Psoas muscle (tissue), 8 donors: ENCODE measurements around the gene YTHDF1. TPM values are rescaled to one million over a fixed set of nuclear protein-coding genes. Genes with fewer than 3 reads are reported as not detected.

ENCODE experiments used
- ATAC-seq, 4 donors: fragments of 200-7000 bp; cut with Tn5 transposase; one replicate each; pipeline ENCODE4 v1.9.1; 2020; ENCODE audit warnings: moderate library complexity in 3 of 4, mild to moderate bottlenecking in 2 of 4
- DNase-seq, 2 donors: peaks; one replicate each; pipeline ENCODE4 v3.0.0-alpha.2; 2020
- H3K27ac ChIP-seq: fragments of 200-600 bp; one replicate; pipeline ENCODE4 v1.8.0; 2022
- H3K27me3 ChIP-seq, 3 donors: fragments of 200-600 bp in 1 of 3; one replicate each; pipeline versions ENCODE4 v1.6.1 to v1.8.0; 2013 to 2022; ENCODE audit warnings: low read length in 2 of 3, mild to moderate bottlenecking in 2 of 3, moderate library complexity in 1 of 3; ENCODE audit not compliant: insufficient read depth in 3 of 3
- H3K36me3 ChIP-seq, 2 donors: fragments of 200-600 bp in 1 of 2; one replicate each; pipeline versions ENCODE4 v1.6.1 to v1.8.0; 2013 to 2022; ENCODE audit warnings: low read depth in 1 of 2, mild to moderate bottlenecking in 1 of 2, moderate library complexity in 1 of 2; ENCODE audit not compliant: insufficient read depth in 1 of 2
- H3K4me1 ChIP-seq: fragments of 200-600 bp; one replicate; pipeline ENCODE4 v1.8.0; 2022
- H3K4me3 ChIP-seq: fragments of 200-600 bp; one replicate; pipeline ENCODE4 v1.8.0; 2022; ENCODE audit warnings: mild to moderate bottlenecking
- H3K9me3 ChIP-seq: fragments of 200-600 bp; one replicate; pipeline ENCODE4 v1.8.0; 2022
- CTCF ChIP-seq: fragments of 200-600 bp; IDR thresholded peaks from one replicate; pipeline ENCODE4 v1.8.0; 2022; ENCODE audit warnings: antibody characterized with exemption
- WGBS, 3 donors: extraction: QIAGEN DNeasy Blood & Tissue Kit; methylation state at CpG; one replicate each; pipeline versions ENCODE4 v1.1.6 to v1.1.7; 2013; 5-methylcytosine and 5-hydroxymethylcytosine counted together
- intact Hi-C, 2 donors: fragments of 100-400 bp; cut with DNase I; formaldehyde crosslinking; loops; one replicate each; pipeline versions ENCODE4 v1.11.0 to v1.14.2; 2022
- polyA plus RNA-seq, 3 donors: library from polyadenylated mRNA; stranded (reverse); fragments of 200-250 nt; gene quantifications; one replicate each; pipeline ENCODE4 v1.2.3, GENCODE V29; 2013
- total RNA-seq, 4 donors: library from RNA; stranded (reverse); fragmentation: NEBNext Ultra II Directional in 2 of 4; extraction: Animal tissue kit (Norgen Biotek cat#: 25700) in 2 of 4; gene quantifications; one replicate each; pipeline versions ENCODE4 v1.2.1 to v1.2.4, GENCODE V29; 2021 to 2023
- donor health status: healthy with polysubstance abuse.
- donor health status: DM: no; HTN: no; CAD: no; lungs with moderate emphysema.
- donor health status: Bipolar disorder and iron deficiency.
- donor health status: healthy.
- donor health status: DM: yes; HTN: yes; CAD: no.
- donor health status: DM: no; HTN: no; CAD: no.
- donor health status: DM: no; HTN: no; CAD: no.
- donor health status: DM: yes; HTN: yes; CAD: no.

YTHDF1 gene
- total and polyA plus RNA-seq, 7 donors, result 27.4 to 52.1 (median 45.8) TPM

DNA sequence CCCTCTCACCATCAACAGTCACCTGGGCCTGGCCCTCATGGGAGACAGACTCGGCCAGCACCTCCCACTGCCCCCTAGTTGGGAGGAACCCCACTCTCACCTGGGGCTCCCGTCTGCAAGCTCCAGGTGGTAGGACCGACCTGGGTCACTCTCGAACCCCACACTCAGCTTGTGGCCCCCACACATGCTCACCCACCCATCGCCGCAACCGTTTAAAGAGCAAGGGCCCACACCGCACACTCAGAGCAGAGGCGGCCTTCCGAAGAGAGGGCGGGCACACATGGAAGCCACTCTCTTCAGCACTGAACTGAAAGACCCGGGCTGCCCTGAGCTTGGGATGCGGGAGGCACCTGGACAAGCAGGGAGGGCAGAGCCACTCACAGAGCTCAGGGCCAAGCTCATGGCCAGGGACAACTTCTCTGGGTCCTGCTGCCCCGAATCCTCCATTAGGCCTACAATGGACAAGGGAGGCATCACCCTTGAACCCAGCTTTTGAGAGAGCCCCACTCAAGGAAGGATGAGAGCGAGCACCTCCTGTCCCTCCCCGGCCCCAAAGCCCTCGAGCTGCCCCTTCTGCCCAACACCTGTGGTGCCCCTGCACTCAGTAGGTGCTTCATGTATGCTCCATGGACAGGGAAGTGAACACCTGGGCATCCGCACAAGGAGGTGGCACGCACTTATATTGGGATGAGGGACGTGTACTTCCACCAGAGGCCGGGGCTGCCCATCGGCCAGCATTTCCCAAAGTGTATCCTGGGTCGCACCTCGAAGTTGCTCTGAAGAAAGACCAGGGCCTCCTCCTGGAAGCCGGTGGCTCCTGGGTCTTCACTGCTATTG is 50.4 kb downstream of the YTHDF1 start:
- 89 to 91% (median 89%) methylated on average over 25 of the region's 25 CpGs for WGBS, 3 donors
- peaks cover 0 to 54% (median 19%) of the 10 kb centered on the region in 3 donors for H3K27me3 ChIP-seq
- no peak overlapping the region for H3K4me3 ChIP-seq
- no peaks in the 10 kb centered on the region for H3K9me3 ChIP-seq
- no peaks in the 10 kb centered on the region for H3K4me1 ChIP-seq
- no peak for ATAC-seq
- intact Hi-C loops, result no loop called here
- peak in 1 of 2 donors; percentile 30 for DNase-seq
- TF ChIP-seq CTCF, result no peak
- H3K27ac ChIP-seq, result no peak overlapping the region
- no peaks in the 10 kb centered on the region for H3K36me3 ChIP-seq

GRCh38 chr20:63164484-63165355 is 51.2 kb downstream of the YTHDF1 start:
- Histone ChIP-seq H3K4me3 (no peak overlapping the region), H3K9me3 (no peaks in the 10 kb centered on the region), H3K4me1 (no peaks in the 10 kb centered on the region), H3K36me3 (no peaks in the 10 kb centered on the region), H3K27ac (no peak overlapping the region), H3K27me3 (peaks cover 0 to 59% (median 16%) of the 10 kb centered on the region in 3 donors)
- TF ChIP-seq CTCF, result no peak
- peak in 1 of 2 donors; percentile 39 for DNase-seq
- 69 to 73% (median 71%) methylated on average over 22 to 24 of the region's 24 CpGs for WGBS, 3 donors
- intact Hi-C loops, result no loop called here
- no peak for ATAC-seq

- H3K4me3 ChIP-seq, result no peak overlapping the region
- no peaks in the 10 kb centered on the region for H3K4me1 ChIP-seq
- WGBS, 3 donors, result 41 to 51% (median 47%) methylated on average over 17 of the region's 17 CpGs
- no peak for TF ChIP-seq CTCF
- H3K36me3 ChIP-seq, result no peaks in the 10 kb centered on the region
- H3K27me3 ChIP-seq, result peaks cover 0 to 51% (median 19%) of the 10 kb centered on the region in 3 donors
- H3K27ac ChIP-seq, result no peak overlapping the region
- H3K9me3 ChIP-seq, result no peaks in the 10 kb centered on the region
- intact Hi-C loops, result no loop called here
- ATAC-seq (no peak), DNase-seq (peak in 1 of 2 donors; percentile 40)
Observed at GRCh38 chr20:63163596-63164483, 52.1 kb downstream of the YTHDF1 start.

DNA sequence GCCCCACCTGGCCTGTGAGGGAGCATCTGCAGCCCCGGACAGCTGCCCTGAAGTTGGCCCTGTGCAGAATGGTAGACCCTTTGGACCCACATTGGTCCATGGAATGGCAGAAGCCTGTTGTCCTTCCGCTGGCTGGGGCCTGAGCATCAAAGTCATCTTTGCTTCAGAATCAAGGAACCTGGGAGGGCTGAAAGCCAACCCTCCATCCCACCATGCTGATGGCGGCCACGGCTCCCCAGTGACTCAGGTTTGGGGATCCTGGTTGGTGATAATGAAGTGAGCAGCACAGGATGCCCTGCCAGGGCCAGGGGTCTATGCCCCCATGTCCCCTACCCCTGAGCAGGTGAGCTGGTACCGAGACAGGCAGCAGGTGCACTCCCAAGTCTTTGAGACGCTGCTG is 52.8 kb downstream of the YTHDF1 start:
- Histone ChIP-seq H3K4me3 (no peak overlapping the region), H3K9me3 (no peaks in the 10 kb centered on the region), H3K27ac (no peak overlapping the region), H3K27me3 (peaks cover 0 to 44% (median 19%) of the 10 kb centered on the region in 3 donors), H3K4me1 (no peaks in the 10 kb centered on the region), H3K36me3 (no peaks in the 10 kb centered on the region)
- ATAC-seq, result no peak
- intact Hi-C loops, result no loop called here
- WGBS, 3 donors, result 63 to 73% (median 70%) methylated on average over 6 of the region's 6 CpGs
- no peak for DNase-seq
- no peak for TF ChIP-seq CTCF
